GM19452 (cell line): ENCODE results near the gene RAB14.

Source experiments
- ATAC-seq: cut with Tn5 transposase; IDR thresholded peaks from one replicate; pipeline ENCODE4 v1.9.1; 2021; ENCODE audit not compliant: unreplicated experiment

Gene RAB14

GRCh38 chr9:121220996-121221663 is 19.5 kb upstream of the RAB14 start:
- no peak for ATAC-seq

- no peak for ATAC-seq
Measured at GRCh38 chr9:121219530-121219929, 17.9 kb upstream of the RAB14 start.

DNA sequence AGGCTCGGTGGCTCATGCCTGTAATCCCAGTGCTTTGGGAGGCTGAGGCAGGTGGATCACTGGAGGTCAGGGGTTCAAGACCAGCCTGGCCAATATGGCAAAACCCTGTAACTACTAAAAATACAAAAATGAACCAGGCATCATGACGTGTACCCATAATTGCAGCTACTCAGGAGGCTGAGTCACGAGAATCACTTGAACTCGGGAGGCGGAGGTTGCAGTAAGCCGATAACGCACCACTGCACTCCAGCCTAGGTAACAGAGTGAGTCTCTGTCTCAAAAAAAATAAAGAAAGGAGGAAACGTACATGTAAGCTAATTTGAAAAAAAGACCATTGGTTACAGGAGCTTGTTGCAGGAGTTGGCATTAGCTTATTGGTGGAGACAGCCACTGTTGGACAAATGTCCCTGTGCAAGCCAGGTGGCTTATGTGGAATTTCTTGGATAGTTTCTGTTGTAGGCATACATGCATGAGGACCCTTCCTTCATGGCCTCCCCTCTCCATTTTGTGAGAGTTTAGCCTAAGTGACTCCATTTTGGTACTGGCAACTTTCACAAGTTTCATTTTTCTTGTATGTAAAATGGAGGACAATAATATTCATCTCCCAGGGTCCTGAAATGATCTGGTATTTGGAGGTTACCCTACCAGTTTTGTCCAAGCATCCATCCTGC is 16.8 kb upstream of the RAB14 start:
- ATAC-seq: no peak

- ATAC-seq: peak; percentile 71
Measured at GRCh38 chr9:121217609-121218292, 16.1 kb upstream of the RAB14 start.

GRCh38 chr9:121216271-121216805 is 14.7 kb upstream of the RAB14 start:
- no peak for ATAC-seq

GRCh38 chr9:121214005-121214404 is 12.3 kb upstream of the RAB14 start:
- ATAC-seq: no peak

- no peak for ATAC-seq
Measured at GRCh38 chr9:121213136-121213806, 11.6 kb upstream of the RAB14 start.

DNA sequence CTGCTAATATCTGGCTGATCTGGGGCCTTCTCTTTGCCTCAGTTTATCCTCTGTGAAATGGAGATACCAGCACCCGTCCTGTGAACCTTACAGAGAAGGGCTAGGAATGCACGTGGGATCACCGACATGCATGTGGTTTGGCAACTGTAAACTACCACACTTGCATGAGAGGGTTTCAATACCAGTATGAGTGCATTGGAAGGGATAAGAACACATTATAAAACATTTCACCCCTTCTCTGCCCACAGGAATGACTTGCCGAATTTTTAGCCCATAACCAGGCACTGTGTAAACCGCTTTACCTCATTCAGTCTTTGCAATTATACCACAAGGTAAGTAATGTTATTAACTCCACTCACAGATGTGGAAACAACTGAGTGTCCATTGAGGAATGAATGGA is 8.9 kb upstream of the RAB14 start:
- ATAC-seq: no peak

GRCh38 chr9:121207371-121207940 is 5.8 kb upstream of the RAB14 start:
- ATAC-seq: peak; percentile 87

- ATAC-seq: peak; percentile 32
Measured at GRCh38 chr9:121206516-121207370, 5.1 kb upstream of the RAB14 start.

DNA sequence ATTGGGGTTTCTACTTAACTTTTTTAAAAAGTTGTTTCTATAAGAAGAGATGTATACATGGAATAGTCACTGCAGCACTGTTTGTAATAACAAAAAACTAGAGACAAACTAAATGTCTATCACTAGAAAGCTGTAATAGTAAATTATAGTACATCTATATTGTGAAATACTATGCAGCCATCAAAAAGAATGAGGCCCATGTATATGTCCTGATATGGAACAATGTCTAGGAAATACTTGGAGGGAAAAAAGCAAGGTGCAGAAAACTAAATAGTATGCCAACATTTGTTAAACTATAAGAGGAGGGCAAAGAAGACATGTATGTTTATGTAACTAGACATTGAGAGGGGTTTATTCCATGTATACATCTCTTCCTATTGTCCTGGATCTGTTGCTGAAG is 2.9 kb upstream of the RAB14 start:
- no peak for ATAC-seq

DNA sequence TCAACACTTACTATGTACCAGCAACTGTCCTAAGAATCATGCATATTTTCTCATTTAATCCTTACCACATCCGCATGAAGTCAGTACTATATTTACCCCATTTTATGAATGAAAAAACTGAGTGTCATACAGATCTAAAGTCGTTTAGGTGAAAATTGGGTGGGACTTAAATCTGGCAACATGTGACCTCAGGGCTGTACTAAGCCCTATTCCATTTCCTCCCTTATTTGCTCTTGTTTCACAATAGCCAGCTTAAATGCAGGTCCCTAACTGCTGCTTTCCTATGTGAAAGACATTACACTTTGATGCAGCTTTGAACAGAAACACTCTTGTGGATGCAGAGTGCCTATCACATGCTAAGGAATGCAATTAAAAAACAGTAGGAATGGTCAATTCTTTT is 2.5 kb upstream of the RAB14 start:
- ATAC-seq: no peak

DNA sequence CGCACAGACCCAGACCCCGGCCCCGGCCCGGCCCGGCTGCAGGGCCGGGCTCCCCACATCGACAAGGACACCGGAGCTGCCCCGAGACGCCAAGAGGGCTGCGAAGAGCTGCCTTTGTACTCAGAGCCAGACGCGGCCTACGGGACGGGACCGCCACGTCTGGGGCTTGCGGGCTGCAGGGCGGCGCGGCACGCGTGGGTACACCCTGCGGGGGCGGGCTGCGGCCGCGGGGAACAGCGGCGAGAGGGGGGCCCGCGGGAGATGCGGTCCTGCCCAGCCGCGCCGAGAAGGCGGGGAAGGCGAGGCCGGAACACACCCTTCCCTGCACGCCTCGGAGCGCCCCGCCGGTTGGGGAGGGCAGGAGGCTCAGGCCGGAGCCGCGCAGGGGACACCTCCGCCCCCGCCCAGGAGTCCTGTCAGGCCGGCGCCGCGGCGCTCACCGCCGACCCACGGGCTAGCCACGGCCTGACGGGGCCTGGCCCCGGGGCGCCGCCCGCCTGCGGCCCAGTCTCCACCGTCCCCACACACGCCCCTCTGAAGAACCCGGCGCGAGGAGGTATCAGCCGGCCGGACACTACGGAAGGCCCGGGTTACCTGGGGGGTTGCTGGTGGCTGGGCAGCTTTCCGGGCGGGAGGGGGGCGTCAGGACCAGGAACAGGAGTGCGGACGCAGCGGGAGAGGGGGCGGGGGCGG is 478 bp downstream of the RAB14 start:
- ATAC-seq: peak; percentile 12

DNA sequence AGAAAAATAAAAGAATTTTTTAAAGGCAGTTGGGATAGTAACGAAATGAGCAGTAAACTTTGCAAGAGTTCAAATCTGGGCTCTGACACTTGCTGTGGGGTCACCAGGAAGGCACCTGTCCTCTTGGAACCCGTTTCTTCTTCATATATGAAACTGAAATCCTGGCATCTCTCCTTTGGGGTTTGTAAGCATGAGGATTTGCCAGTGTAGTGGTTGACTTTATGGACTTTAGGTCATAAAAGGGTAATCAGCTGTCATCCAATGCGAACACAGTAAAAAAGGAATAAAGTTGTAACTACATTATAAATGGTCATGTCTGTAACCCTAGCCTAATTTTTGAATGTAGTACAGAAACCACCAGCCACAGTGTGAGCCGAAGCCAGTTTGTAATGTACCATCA is 1.3 kb downstream of the RAB14 start:
- ATAC-seq: no peak

- ATAC-seq: no peak
Measured at GRCh38 chr9:121199921-121200320, 1.7 kb downstream of the RAB14 start.

DNA sequence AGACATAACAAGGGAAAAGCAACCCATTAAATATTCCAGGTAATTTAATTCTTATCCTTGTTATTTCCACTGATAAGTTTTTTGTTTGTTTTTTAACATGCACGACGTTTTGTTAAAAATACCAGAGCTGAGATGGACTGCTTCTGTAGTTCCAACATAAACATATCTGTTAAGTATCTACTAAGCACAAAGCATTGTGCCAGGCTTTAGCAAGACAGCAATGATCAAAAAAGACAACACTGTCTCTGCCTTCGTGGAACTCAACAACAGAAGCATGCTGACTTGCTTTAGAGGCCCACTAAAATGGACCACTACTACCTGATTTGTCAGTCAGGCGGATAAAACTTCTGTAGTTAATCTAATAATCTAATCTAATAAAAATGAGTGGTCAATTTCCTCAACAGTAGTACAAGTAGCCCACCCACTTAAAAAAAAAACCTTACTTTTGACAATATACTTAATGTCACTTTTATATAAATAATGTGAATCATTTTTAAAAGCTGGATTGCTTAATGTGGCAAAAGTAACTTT is 3.1 kb downstream of the RAB14 start:
- no peak for ATAC-seq

- ATAC-seq: no peak
Measured at GRCh38 chr9:121197132-121197531, 4.5 kb downstream of the RAB14 start.

DNA sequence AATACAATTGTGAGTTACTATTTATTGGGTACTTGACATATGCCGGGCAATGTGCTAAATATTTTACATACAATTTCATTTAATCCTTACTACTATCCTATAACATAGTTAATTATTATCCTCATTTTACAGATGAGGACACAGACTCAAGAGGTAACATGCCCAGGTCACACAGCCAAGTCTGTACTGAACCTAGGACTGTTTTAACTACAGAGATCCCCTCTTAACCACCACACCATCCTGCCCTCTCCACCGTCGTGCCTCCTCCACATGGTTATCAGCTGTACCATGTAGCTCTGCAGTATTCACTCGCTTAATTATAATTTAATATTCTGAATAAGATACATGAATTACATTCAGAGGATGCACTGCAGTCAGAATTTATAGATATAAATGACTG is 5.3 kb downstream of the RAB14 start:
- peak; percentile 43 for ATAC-seq

DNA sequence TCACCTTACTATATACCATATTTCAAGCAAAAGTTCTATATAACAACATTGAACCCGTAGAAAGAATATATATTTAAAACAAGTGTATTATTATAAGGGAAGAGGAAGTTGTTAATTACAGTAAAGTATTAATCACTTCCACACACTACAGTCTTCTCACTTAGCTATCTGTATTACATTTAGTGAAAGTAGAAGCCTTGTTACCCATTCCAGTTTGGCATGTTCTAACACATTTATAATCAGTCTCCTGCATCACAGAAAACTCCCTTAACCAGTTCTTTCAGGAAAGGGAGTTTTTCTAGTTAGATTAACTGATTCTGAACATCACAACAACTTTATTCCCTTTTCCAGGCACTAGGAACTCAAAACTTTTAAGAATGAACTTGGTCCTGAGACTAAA is 6.9 kb downstream of the RAB14 start:
- ATAC-seq: no peak
